CD4-positive, alpha-beta T cell treated with Interleukin-6 at 100 ng/mL for 8 hours (primary cell): ENCODE measurements around the gene CD58.

Source experiments
- DNase-seq: peaks from one replicate; pipeline ENCODE4 v3.0.0-alpha.2; 2020; ENCODE audit warnings: mixed read lengths, low spot score

Gene CD58

GRCh38 chr1:116471241-116471640 is 99.6 kb downstream of the CD58 start:
- DNase-seq: no peak

- no peak for DNase-seq
These were observed 100.2 kb downstream of the CD58 start for GRCh38 chr1:116470671-116471070.

GRCh38 chr1:116466810-116467557 is 103.8 kb downstream of the CD58 start:
- DNase-seq: no peak

- DNase-seq: no peak
These were observed 104.8 kb downstream of the CD58 start for GRCh38 chr1:116465845-116466685.

GRCh38 chr1:116465477-116465844 is 105.4 kb downstream of the CD58 start:
- no peak for DNase-seq
